Activated CD4-positive, alpha-beta T cell treated with anti-CD3 and anti-CD28 coated beads, Interleukin-2, amount 50 U/mL, for 1 hour (primary cell): ENCODE data around the gene MYO1A.
"Not testable (repeated sequence)": the region's sequence is repeated elsewhere in the genome, so short reads cannot be mapped to it uniquely, and the experiment has no call there.

ENCODE experiments used
- DNase-seq: peaks from one replicate; pipeline ENCODE4 v3.0.0-alpha.2; 2020

The MYO1A gene

DNA sequence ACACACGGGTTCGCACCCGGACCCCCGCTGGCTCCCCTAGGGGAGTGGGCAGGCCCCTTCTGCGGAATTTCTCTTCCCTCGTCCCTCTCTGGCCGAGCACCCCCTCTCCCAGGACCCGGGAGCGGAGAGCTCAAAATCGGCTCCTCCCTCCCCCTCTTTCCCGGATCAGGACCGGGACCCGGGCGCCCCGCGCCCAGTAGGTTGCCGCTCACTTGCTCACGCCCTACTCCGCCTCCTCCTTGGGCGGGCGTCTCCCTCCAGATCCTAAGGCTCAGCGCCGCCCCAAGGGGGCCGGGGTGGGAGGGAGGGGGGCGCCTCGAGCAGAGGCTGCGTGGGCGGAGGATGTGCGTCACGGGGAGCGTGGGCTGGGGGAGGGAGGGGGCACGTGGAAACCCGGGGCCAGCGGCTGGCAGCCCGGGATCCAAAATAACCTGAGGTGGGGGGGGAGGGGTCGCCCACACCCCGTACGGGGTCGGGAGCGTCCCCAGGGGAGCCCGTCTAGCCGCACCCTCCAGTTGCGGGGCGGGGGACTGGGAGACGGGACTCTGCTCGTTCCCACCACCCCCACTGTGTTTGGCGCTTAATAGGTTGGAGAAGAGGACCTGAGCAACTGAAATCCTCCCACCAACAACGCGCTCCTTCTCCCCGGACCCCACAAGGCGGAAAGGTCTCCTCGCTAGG, 37.2 kb upstream of the MYO1A start:
- DNase-seq, result peak; percentile 94

DNA sequence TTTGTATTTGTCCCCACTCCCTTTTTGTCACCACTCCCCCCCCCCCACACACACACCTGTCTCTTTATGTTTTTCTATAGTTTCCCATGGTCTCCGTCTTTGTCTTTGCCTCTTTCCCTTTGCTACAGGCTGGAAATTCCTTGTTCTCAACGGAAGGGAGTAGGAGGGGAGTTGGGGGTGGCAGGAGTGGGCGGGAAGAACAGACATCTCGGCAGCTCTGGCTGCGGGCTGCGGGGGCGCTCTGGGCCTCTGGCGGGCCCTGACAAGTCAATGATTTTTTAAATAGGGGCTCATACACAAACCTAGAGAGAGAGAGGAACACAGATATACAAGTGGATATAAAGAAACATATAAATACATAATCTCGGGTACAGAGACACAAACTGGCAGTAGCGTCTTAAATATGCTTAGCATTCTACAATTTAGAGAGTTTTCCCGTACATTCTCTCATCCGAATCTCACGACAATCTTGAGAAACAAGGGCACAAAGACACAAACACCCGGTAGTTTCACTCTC, 36.6 kb upstream of the MYO1A start:
- peak; percentile 45 for DNase-seq

GRCh38 chr12:57085999-57086492, 36.1 kb upstream of the MYO1A start:
- no peak for DNase-seq

GRCh38 chr12:57080855-57081254, 30.9 kb upstream of the MYO1A start:
- no peak for DNase-seq

- no peak for DNase-seq
Observed at GRCh38 chr12:57079821-57080220, 29.9 kb upstream of the MYO1A start.

DNA sequence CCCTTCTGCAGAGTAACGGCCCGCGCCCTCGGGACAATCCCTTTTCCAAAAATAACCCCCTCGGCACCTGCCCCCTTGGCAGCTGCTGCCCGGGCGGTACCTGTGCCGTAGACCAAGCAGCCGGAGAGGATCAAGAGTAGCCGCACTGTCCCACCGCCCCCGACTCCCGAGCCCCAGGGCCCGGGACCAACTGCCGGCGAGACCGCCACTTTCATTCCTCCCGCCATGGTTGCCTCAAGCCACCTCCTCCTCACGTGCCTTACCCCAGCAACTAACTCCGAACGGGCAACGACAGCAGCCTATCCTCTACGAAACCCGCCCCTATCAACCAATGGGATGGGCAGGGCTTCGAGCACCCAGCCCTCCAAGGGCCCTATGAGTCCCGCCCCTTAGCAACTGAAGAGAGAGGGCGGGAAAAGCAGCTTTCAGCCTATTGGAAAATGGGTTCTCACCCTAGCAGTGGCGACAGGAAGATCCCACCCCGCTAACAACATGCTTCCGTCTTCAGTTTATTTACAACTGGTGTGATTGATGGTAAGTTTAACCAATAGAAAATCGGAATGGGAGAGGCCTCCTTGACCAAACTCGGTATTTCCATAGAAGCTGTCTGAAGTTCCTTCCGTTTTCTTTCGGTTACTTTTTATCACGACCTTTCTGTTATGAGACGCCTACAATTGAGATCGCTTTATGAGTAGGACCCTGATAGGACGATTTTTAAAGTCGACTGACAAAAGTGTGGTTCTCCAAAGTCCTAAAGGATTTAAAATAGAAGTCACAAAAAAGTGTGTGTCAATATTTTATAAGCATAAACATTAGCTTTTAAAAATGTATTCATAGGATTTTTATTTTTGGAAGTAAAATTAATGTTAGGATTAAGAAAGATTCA, 28.8 kb upstream of the MYO1A start, which contains the start of gene NEMP1:
NEMP1 (minus strand) TSS at position 273 of the 886 bp plus-strand sequence; CDS start at position 227, 46 bp downstream.
- peak; percentile 87 for DNase-seq

DNA sequence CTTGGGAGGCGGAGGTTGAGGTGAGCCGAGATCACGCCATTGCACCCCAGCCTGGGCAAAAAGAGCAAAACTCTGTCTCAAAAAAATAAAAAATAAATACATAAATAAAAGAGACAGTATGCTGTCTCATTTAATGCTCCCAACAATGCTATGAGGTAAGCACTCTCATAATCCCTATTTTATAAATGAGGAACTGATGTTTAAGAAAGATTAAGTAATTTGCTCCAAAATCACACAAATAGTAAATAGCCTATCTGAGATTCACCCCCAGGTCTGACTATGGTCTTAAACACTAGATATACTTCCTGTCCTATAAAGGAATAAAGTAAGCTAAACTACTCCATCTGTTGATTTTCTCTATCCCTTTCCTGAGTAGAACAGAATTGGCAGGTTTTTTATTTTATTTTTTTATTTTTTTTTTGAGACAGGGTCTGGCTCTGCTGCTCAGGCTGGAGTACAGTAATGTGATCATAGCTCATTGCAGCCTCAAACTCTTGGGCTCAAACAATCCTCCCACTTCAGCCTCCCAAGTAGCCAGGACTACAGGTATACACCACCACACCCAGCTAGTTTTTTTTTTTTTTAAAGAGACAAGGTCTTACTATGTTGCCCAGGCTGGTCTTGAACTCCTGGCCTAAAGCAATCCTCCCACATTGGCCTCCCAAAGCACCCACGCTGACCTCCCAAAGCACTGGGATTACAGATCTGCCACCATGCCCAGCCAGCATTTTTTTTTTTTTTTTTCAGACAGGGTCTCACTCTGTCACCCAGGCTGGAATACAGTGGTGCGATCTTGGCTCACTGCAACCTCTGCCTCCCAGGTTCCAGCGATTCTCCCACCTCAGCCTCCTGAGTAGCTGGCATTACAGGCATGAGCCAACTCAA, 23.9 kb upstream of the MYO1A start:
- DNase-seq, result not testable (repeated sequence)

- no peak for DNase-seq
Observed at GRCh38 chr12:57072661-57073060, 22.7 kb upstream of the MYO1A start.

DNA sequence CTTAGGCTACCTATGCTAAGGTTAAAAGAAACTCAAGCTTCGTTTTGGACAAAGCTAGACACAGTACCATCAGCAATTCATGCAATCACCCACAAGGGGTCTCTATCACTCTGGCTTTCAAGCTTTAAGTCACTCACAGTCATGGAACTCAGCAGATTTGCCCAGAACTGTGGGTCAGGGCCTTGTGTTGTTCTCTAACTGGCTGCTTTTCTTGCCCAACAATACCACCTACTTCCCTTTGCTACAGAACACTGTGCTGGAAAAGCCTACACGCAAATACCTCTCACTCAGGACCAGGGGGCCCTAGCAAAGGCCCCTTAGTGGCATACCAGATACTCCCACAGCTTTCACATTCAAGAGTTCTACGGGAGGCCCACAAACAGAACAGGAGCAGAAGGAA, 19.6 kb upstream of the MYO1A start:
- peak; percentile 48 for DNase-seq

DNA sequence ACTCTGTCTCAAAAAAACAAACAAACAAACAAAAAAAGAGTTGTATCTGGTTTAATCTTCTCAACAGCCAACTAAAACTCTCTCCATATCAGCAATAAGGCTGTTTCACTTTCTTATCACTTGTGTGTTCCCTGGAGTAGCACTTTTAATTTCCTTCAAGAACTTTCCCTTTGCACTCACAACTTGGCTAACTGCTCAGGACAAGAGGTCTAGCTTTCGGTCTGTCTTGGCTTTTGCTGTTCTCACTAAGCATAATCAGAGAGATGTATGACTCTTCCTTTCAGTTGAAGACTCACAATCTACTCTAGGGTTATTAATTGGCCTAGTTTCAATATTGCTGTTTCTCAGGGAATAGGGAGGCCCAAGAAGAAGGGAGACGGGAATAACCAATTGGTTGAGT, 16.3 kb upstream of the MYO1A start:
- DNase-seq, result no peak

DNA sequence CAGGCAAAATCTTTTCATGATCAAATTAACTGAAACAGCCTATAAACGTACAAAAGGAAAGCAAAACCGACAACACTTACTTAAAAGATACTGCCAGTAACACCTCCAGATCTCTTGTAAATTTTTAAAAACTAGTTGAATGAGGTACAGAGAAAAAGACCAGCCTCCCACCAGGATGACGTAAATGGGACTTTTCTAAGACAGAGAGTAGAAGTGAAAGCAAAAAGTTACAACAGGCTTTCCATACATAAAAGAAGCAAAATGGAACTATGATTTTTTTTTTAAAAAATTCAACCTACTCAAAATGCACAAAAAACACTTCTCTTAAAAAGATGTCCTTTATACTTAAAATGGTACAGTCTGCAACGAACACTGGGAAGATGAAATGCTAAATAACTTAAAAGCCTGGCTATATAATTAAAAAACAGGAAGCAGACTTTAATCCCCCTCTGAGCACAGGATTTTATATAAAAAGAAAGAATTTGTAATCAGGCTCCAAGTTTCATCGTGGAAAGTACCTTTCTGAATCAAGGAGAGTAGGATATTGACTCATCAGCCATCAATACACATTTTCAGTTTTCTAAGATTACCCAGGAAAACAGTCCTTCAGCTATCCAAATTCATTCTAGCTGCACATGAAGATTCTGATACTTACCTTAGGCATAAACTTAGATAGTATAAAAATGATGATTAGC, 14.2 kb upstream of the MYO1A start:
- peak; percentile 38 for DNase-seq

- no peak for DNase-seq
Observed at GRCh38 chr12:57058454-57058853, 8.5 kb upstream of the MYO1A start.

GRCh38 chr12:57057067-57057751, 7.3 kb upstream of the MYO1A start:
- DNase-seq, result no peak

GRCh38 chr12:57055824-57056223, 5.9 kb upstream of the MYO1A start:
- no peak for DNase-seq

DNA sequence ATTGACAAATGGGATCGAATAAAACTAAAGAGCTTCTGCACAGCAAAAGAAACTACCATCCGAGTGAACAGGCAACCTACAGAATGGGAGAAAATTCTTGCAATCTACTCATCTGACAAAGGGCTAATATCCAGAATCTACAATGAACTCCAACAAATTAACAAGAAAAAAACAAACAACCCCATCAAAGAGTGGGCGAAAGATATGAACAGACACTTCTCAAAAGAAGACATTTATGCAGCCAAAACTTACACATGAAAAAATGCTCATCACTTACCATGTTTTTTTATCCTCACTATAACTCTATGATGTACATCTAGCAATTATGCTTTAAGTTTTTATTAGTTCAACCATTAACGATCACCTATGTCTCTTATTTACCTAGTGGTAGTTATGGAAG, 4.0 kb upstream of the MYO1A start:
- not testable (repeated sequence) for DNase-seq

GRCh38 chr12:57053146-57053545, 3.2 kb upstream of the MYO1A start:
- DNase-seq, result not testable (repeated sequence)

- DNase-seq, result no peak
Observed at GRCh38 chr12:57051011-57051410, 1.1 kb upstream of the MYO1A start.

DNA sequence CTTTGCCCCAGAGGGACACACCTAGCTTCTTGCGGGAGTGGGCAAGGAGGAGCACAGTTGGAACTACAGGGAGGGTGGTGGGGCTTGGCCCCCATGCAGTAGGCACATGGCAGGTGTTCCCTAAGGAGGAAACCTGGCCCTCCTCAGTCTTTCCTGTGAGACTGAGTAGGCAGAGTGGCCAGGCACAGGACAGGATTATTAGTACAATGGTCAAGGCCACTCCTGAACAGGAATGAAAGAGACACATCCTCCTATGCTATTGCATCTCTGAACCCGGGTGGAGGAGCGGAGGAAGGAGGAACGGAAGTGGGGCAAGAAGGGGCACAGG, 846 bp downstream of the MYO1A start:
- DNase-seq, result no peak

DNA sequence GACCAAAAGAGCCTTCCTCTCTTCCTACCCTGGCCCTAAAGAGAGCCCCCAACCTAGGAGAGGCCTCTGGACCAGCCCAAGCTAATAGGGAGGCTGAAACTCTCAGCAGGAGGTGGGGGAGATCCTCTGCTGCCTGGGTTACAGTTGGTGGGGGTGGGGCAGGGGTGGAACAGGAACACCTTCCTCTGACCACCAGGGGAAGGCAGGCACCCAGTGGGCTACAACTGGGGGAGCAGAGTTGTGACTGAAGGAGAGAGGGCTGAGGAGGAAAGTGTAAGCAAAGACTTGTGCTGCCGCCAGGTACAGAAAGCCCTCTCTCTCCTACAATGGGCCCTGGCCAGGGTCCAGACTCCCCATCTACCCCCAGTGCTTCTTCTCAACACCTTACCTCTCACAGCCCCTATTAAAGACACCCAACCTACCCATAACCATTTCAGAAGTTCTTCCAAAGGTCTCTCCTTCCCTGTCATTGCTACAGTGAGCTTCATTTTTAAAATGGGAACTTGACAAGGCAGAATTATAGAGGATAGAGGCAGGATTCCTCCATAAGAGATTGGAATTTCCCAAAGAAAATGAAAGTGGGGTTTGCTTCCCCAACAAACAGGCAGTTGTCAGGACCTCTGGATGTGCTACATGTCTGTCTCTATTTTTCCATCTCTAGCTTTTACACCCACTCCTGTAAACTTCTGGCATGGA, 1.4 kb downstream of the MYO1A start:
- no peak for DNase-seq

GRCh38 chr12:57047981-57048380, 1.9 kb downstream of the MYO1A start:
- DNase-seq, result no peak
